HG03432 (cell line): ENCODE measurements around the gene AAK1.

Experiments used
- ATAC-seq: cut with Tn5 transposase; IDR thresholded peaks from one replicate; pipeline ENCODE4 v1.9.1; 2021; ENCODE audit warnings: mild to moderate bottlenecking, moderate library complexity; ENCODE audit not compliant: unreplicated experiment

Gene AAK1

DNA sequence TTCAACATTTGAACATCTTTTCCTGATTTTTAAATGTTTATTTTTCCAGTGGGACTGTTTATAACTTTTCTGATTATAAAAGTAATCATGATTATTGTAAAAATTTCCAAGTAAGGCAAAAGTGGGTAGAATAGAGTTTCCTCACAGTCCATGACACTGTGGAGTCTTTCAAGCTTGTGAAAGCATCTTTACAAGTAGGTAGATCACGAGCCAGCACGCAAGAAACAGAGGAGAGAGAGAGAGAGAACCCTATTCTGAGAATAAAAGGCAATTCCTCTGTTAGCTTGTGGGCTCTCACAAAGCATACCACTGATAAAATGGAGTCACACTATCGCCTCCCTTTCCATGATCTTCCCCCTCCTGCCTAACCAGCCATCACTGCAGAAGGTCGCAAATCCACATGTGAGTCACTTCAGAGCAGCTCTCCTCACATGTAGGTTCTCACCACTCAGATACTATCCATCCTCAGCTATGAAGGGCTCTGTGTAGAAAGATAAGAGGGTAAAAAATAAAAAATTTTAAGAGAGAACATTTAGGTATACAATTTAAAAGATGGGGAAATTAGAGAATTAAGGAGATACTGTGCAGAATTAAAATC is 40.3 kb downstream of the AAK1 start:
- ATAC-seq = no peak

GRCh38 chr2:69601179-69601612 is 42.3 kb downstream of the AAK1 start:
- ATAC-seq = no peak

GRCh38 chr2:69600425-69600824 is 43.1 kb downstream of the AAK1 start:
- ATAC-seq = no peak

GRCh38 chr2:69597843-69598610 is 45.5 kb downstream of the AAK1 start:
- no peak for ATAC-seq

- no peak for ATAC-seq
These were observed 46.4 kb downstream of the AAK1 start for GRCh38 chr2:69597105-69597504.

DNA sequence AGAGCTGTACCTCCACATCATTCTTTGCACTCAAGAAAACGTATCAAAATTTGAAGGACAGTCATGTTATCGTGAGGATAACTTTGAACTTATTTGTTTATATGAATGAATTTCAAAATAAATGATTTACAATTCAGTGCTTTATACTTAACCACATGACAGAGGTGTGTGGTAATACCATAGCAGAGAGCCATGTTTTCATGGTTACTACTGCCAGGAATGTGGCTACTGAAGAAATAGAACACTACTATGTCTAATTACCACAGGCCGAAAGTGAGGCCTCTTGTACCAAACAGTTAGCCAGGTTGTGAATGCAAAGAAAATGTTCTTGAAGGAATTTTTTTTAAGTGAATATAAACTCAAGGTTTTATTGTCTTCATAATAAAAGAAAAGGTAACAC is 49.2 kb downstream of the AAK1 start:
- no peak for ATAC-seq

GRCh38 chr2:69592511-69592910 is 51.0 kb downstream of the AAK1 start:
- no peak for ATAC-seq

DNA sequence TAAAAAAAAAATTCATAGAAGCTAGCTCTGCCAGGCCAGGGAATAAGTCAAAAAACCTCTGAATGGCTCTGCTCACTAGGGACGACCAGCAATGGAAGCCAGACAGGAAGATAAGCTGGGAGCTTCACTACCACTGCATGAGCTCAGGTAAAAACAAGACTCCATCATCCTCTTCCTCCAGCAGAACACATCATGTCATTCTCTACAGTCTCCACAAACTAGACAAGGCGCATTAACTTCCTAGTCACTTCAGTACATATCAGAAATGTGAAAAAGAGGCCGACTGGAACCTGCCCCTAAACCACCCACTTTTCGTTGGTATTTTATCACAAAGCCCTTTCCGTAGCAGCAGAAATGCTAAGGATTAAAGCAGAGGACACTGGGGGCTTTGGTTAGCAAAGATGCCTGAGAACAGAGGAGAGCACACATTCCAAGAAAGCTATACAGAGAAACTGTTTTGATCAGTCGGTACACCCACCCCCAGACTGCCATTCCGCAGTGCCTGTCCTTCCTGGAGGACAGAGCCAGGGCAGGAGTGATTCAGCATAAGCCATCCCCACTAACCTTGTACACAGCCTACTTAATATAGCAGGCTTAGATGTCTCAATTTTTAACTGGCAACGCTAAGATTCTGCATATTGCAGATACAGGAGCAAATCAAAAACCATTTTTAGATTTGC is 53.4 kb downstream of the AAK1 start:
- ATAC-seq = no peak

DNA sequence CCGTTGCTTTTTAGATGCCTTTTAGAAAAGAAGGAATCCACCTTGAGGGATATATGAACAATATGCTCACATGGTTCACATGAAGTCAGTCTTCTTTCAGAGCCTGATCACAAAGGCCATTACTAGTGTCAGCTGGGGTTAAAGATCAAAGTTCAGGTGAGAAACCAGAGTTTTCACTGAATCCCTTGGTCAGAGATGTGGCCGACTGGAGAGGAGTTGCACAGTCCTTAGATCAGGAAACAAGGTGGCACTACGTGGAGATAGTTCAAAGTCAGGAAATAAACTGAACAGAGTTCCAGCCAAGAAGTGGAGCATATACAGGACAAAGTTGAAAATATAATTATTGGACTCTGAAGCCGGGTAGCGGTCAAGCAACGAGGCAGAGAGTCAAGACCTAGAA is 54.6 kb downstream of the AAK1 start:
- ATAC-seq = no peak

GRCh38 chr2:69588403-69588802 is 55.1 kb downstream of the AAK1 start:
- ATAC-seq = no peak

GRCh38 chr2:69585855-69586555 is 57.5 kb downstream of the AAK1 start:
- no peak for ATAC-seq

DNA sequence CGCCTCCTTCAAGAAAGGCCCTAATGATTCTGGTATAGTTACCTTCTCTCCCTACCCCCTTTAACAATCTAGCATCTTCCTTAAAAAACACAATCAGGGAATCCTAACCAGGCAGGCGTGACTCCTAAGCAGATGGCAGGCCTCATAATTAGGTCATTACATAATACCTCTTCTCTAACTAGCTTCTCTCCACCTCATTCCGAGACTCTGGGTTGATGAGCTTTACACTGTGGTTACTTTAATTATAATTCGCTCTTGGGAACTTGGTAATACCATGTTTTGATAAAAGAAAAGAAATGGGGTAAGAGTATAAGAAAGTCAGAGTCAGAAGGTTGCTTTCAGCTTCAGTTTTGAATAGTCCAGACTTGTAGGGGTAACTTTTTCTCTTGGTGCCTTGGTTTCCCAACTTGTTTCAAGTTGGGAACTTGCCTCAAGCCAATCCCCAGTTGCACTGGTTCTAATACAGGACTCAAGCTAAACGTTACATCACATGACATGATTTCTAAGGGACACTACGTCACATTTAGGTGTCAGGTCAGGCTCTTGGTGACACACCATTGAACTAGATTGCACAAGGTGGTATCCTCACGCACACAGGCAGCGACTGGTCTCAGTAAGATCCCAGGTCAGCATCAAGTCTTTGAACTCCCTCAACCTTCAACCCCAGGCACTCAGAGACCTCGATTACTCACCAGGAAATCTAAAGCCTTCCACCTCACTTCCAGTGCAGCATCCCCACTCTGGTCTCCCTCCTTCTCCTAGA is 59.2 kb downstream of the AAK1 start:
- ATAC-seq = no peak

- ATAC-seq = no peak
These were observed 60.2 kb downstream of the AAK1 start for GRCh38 chr2:69583321-69583833.

GRCh38 chr2:69582582-69583176 is 60.9 kb downstream of the AAK1 start:
- ATAC-seq = no peak

DNA sequence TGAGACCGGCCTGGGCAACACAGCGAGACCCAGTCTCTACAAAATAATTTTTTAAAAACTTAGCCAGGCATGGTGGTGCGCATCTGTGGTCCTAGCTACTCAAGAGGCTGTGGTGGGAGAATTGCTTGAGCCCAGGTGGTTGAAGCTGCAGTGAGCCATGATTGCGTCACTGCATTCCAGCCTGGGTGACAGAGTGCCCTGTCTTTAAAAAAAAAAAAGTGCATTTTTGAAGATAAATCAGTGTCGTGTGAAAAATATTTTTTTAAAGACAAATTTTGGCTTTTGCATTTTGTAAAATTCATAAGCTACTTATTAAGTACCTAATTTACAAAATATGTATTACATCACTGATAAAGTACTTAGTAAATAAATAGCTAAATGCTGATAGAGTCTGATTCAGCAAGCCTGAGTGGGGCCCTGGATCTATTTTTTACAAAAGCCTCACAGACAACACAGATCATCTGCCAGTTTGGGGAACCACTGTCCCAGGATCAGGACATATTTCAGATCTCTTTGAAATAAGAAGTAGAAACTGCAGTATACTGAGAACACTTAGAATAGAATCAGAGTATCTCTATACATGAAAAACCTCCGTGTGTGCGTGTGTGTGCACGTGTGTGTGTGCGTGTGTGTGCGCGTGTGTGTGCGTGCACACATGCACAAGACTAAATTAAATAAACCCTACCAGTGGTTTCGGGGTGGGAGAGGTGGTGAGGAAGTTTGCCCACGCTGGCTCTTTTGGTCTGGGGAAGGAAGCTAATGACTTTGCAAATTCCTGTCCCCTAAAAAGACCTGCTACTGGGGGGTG is 61.6 kb downstream of the AAK1 start:
- no peak for ATAC-seq

DNA sequence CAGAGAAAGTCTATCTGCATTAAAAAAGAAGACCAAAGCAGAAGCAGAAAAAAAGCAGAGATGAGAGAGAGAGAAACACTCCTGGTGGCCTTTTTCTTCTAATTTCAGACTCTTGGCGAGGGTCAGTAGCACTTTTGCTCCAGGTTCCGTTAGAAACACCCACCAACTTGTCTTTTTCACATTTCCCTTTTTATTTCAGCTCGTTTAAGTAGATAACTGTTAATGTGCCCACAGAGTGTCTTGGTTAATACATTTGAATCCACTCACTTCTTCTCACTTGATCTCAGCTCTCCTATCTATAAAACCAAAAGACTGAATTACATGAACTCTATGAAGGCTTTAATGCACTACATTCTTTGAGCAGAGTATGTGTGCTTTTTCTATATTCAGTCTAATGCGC is 63.1 kb downstream of the AAK1 start:
- ATAC-seq = no peak

DNA sequence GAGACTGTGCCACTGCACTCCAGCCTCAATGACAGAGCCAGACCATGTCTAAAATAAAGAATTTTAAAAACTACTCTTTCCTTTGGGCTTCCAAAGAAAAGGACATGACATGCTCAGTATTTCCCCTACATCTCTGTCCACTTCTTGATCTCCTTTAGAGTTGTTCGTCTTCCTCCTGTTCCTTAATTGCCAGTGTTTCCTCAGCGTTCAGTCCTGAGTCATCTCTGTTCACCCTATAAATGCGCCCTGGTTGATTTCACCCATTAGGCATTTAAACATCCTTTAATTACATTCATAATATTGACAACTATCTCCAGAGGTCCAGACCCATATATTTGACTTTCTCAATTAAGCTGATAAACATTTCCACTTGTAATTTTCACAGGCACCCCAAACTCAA is 64.0 kb downstream of the AAK1 start:
- ATAC-seq = no peak

DNA sequence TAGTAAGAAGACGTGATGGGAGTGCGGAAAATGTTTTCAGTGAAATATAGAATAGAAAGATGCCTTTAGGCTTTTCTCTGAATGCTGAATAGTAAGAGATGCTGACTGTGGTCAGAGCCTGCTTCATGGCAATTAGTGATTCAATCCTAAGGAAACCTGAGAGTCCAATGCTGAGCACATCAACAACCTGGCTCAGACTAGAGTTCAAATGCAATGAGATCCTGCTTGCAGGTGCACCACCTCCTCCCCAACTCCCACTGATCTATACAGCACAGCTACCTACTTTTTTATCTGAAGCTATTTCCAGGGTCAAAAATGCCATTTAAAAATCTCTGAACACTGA is 65.4 kb downstream of the AAK1 start:
- no peak for ATAC-seq

DNA sequence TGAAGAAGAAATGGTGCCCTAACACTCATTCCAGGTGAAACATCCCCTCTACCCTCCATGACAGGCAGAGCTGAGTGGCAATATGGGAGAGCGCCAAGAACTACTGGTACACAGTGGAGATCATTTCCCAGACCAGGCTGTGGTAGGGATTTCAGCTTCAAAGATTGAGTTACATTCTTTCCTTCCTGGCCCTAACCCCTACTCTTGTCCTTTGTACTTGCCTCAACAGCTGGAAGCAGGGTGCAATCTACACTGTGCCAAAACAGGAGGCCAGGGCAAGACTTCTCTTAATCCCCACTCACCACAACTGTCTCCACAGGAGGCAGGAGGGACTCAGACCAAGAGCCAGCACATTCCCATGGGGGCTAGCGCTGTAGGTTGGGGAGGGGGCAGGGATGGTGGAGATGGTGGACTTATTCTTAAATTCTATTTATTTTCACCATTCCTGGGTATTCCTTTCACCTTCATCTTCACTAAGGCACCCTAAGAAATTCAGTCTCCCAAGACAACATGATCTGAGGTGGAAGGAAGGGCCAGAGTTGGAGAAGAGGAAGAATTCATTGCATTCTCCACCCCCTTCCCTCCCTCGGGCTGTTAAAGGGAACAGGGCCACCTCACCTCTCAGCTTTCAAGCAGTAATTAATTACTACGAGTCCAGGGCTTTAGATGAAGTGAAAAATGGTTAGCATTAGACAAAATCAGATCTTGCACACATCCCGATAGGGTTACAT is 65.9 kb downstream of the AAK1 start:
- ATAC-seq = no peak
